GM19351 (cell line): Measurements from ENCODE around the gene TRIM71.
"Not testable (repeated sequence)": the region's sequence is repeated elsewhere in the genome, so short reads cannot be mapped to it uniquely, and the experiment has no call there.

Experiments used
- ATAC-seq: cut with Tn5 transposase; IDR thresholded peaks from one replicate; pipeline ENCODE4 v1.9.1; 2021; ENCODE audit warnings: mild to moderate bottlenecking, moderate library complexity; ENCODE audit not compliant: unreplicated experiment

Gene TRIM71

GRCh38 chr3:32842531-32842931, 24.7 kb downstream of the TRIM71 start:
- no peak for ATAC-seq

- ATAC-seq: no peak
Observed at GRCh38 chr3:32842987-32843386, 25.2 kb downstream of the TRIM71 start.

- ATAC-seq: no peak
Observed at GRCh38 chr3:32843510-32844321, 25.9 kb downstream of the TRIM71 start.

- no peak for ATAC-seq
Observed at GRCh38 chr3:32844322-32844654, 26.5 kb downstream of the TRIM71 start.

GRCh38 chr3:32844914-32845313, 27.1 kb downstream of the TRIM71 start:
- no peak for ATAC-seq

GRCh38 chr3:32845546-32845945, 27.7 kb downstream of the TRIM71 start:
- not testable (repeated sequence) for ATAC-seq

GRCh38 chr3:32847045-32847444, 29.2 kb downstream of the TRIM71 start:
- not testable (repeated sequence) for ATAC-seq

GRCh38 chr3:32847528-32847927, 29.7 kb downstream of the TRIM71 start:
- no peak for ATAC-seq

- ATAC-seq: no peak
Observed at GRCh38 chr3:32848215-32848614, 30.4 kb downstream of the TRIM71 start.

GRCh38 chr3:32849046-32849445, 31.2 kb downstream of the TRIM71 start:
- ATAC-seq: no peak

- no peak for ATAC-seq
Observed at GRCh38 chr3:32850226-32850625, 32.4 kb downstream of the TRIM71 start.

GRCh38 chr3:32850636-32851035, 32.8 kb downstream of the TRIM71 start:
- ATAC-seq: no peak

GRCh38 chr3:32852146-32852545, 34.3 kb downstream of the TRIM71 start:
- ATAC-seq: no peak

- no peak for ATAC-seq
Observed at GRCh38 chr3:32855350-32855953, 37.7 kb downstream of the TRIM71 start.

GRCh38 chr3:32856355-32856889, 38.6 kb downstream of the TRIM71 start:
- ATAC-seq: no peak

GRCh38 chr3:32856901-32857507, 39.2 kb downstream of the TRIM71 start:
- ATAC-seq: no peak

- no peak for ATAC-seq
Observed at GRCh38 chr3:32857921-32858320, 40.1 kb downstream of the TRIM71 start.

- ATAC-seq: no peak
Observed at GRCh38 chr3:32859604-32860237, 41.9 kb downstream of the TRIM71 start.

GRCh38 chr3:32860499-32860898, 42.7 kb downstream of the TRIM71 start:
- ATAC-seq: no peak

- ATAC-seq: no peak
Observed at GRCh38 chr3:32861681-32862080, 43.9 kb downstream of the TRIM71 start.

GRCh38 chr3:32862247-32862935, 44.6 kb downstream of the TRIM71 start:
- ATAC-seq: no peak
